Astrocyte of the cerebellum (primary cell): ENCODE results near the gene LIMK1.

Source experiments
- DNase-seq: peaks from one replicate; pipeline ENCODE4 v3.0.0-alpha.2; 2011; ENCODE audit warnings: low read depth
- H3K4me3 ChIP-seq: 2 replicates; pipeline ENCODE4 v1.5.1; 2011; ENCODE audit warnings: mild to moderate bottlenecking, low read depth, low read length, moderate library complexity
- in situ Hi-C: cut with HindIII; loops from 2 replicates; pipeline ENCODE4 v1.10.0; 2017; ENCODE audit warnings: low sequenced_read_pairs
- TF ChIP-seq, protein P1 (sequence below): IDR thresholded peaks from 2 replicates; pipeline ENCODE4 v1.5.1; 2012; ENCODE audit warnings: low read length, low read depth, moderate library complexity, mild to moderate bottlenecking; ENCODE audit errors: missing control alignments

Gene LIMK1

GRCh38 chr7:74068378-74069085 is 15.1 kb upstream of the LIMK1 start:
- H3K4me3 ChIP-seq, result no peak overlapping the region
- TF ChIP-seq, protein P1, sequence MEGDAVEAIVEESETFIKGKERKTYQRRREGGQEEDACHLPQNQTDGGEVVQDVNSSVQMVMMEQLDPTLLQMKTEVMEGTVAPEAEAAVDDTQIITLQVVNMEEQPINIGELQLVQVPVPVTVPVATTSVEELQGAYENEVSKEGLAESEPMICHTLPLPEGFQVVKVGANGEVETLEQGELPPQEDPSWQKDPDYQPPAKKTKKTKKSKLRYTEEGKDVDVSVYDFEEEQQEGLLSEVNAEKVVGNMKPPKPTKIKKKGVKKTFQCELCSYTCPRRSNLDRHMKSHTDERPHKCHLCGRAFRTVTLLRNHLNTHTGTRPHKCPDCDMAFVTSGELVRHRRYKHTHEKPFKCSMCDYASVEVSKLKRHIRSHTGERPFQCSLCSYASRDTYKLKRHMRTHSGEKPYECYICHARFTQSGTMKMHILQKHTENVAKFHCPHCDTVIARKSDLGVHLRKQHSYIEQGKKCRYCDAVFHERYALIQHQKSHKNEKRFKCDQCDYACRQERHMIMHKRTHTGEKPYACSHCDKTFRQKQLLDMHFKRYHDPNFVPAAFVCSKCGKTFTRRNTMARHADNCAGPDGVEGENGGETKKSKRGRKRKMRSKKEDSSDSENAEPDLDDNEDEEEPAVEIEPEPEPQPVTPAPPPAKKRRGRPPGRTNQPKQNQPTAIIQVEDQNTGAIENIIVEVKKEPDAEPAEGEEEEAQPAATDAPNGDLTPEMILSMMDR, result no peak
- in situ Hi-C loops, result loop anchor here (10.0 to 25.0 kb wide), 2 partner anchors 106 to 344 kb away; partner anchors contain the start of gene EIF4H
- no peak for DNase-seq

GRCh38 chr7:74069086-74069541 is 14.5 kb upstream of the LIMK1 start:
- H3K4me3 ChIP-seq, result no peak overlapping the region
- TF ChIP-seq, protein P1, result no peak
- in situ Hi-C loops, result loop anchor here (10.0 to 25.0 kb wide), 2 partner anchors 106 to 343 kb away; partner anchors contain the start of gene EIF4H
- no peak for DNase-seq

DNA sequence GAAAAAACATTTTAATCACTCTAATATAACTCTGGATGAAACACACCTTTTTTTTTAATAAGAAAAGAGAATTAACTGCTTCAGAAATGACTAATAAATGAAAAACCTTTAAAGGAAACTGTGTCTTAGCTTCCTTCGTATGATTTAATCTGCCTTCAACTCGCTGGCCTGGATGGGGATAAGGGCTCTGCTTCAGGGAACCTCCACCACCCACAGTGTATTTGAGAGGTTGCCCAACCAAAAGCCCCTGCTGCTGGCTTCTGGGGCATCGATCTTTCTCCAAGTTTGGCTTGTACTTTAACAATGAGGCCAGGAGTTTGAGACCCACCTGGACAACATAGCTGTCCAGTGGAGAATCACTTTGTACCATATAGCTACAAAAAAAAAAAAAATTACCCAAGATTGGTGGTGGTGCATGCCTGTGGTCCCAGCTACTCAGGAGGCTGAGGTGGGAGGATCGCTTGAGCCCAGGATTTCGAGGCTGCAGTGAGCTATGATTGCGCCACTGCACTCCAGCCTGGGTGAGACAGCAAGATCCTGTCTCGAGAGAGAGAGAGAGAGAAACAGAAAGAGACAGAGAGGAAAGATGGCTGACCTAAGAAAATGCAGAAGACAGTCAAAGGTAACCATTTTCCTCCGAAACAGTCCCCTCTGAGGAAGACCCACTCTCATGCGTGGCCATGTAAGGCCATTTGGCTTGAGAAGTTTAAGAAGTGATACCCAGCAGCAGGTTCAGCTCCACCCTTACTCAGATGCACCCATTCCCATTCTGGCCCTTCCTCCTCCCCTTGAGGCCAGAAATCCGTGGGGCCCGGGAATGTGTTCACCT is 13.6 kb upstream of the LIMK1 start:
- TF ChIP-seq, protein P1, result no peak
- no peak overlapping the region for H3K4me3 ChIP-seq
- DNase-seq, result no peak
- in situ Hi-C loops, result loop anchor here (10.0 to 25.0 kb wide), 2 partner anchors 105 to 342 kb away; partner anchors contain the start of gene EIF4H

- H3K4me3 ChIP-seq, result no peak overlapping the region
- in situ Hi-C loops, result loop anchor here (25.0 kb wide), 1 partner anchor 342 kb away; no protein-coding TSS in a partner anchor
- TF ChIP-seq, protein P1, result no peak
- no peak for DNase-seq
Measured at GRCh38 chr7:74070619-74070921, 13.0 kb upstream of the LIMK1 start.

GRCh38 chr7:74071121-74071520 is 12.5 kb upstream of the LIMK1 start:
- TF ChIP-seq, protein P1, result no peak
- H3K4me3 ChIP-seq, result no peak overlapping the region
- in situ Hi-C loops, result loop anchor here (25.0 kb wide), 1 partner anchor 341 kb away; no protein-coding TSS in a partner anchor
- no peak for DNase-seq

- TF ChIP-seq, protein P1, result no peak
- in situ Hi-C loops, result loop anchor here (25.0 kb wide), 1 partner anchor 338 kb away; no protein-coding TSS in a partner anchor
- no peak overlapping the region for H3K4me3 ChIP-seq
- DNase-seq, result no peak
Measured at GRCh38 chr7:74074770-74075169, 8.8 kb upstream of the LIMK1 start.
